GM12878 (cell line): ENCODE data around the gene ATP5ME. TPM values are rescaled to one million over a fixed set of nuclear protein-coding genes. Genes with fewer than 3 reads are reported as not detected.

Source experiments
- ATAC-seq: fragments of 200-7000 bp; cut with Tn5 transposase; 3 replicates; pipeline ENCODE4 v1.9.1; 2020; ENCODE audit warnings: mild to moderate bottlenecking, moderate library complexity
- BruUV-seq: library from RNA; stranded (reverse); fragments of 400-500 nt; replicated peaks from 2 replicates; lab custom pipeline; 2021; lab: Mats Ljungman, UMichigan
- CTCF ChIA-PET: fragments of 300-600 bp; sonication (Branson Sonifier 250); formaldehyde crosslinking; extraction: SDS; loops from one replicate; lab custom pipeline; 2021; ENCODE audit warnings: inconsistent platforms; lab: Yijun Ruan, JAX
- POLR2A ChIA-PET: fragments of 350-600 bp; formaldehyde crosslinking; extraction: SDS; loops from one replicate; lab custom pipeline; 2021; ENCODE audit warnings: inconsistent platforms; lab: Charles Lee
- RAD21 ChIA-PET: fragments of 300-600 bp; sonication (Branson Sonifier 250); formaldehyde crosslinking; loops from one replicate; lab custom pipeline; 2023; ENCODE audit warnings: antibody characterized with exemption; ENCODE audit not compliant: unreplicated experiment; lab: Charles Lee
- SMC1A ChIA-PET: fragments of 300-600 bp; sonication (Branson Sonifier 250); formaldehyde crosslinking; loops from one replicate; lab custom pipeline; 2023; ENCODE audit not compliant: unreplicated experiment, uncharacterized antibody; lab: Charles Lee
- DNase-seq: peaks from one replicate; pipeline ENCODE4 v3.0.0-alpha.2; 2011; ENCODE audit warnings: low read depth, low spot score
- FAIRE-seq: peaks from 3 replicates; lab custom pipeline; 2011; peaks lifted over from hg19 to GRCh38; lab: Jason Lieb, UNC
- H2AFZ ChIP-seq: 2 replicates; pipeline ENCODE4 v1.6.0; 2011; ENCODE audit warnings: low read depth, low read length, control low read depth; ENCODE audit not compliant: control insufficient read depth
- H3K27ac ChIP-seq: 2 replicates; pipeline ENCODE4 v1.5.1; 2011; ENCODE audit warnings: control low read depth; ENCODE audit not compliant: control insufficient read depth, insufficient read depth
- H3K27me3 ChIP-seq, 2 experiments: replicated peaks in 1 of 2; 2 replicates each; pipeline versions ENCODE4 v1.6.0 to v1.6.1; 2011; ENCODE audit warnings: low read length in 1 of 2; ENCODE audit not compliant: control insufficient read depth in 2 of 2, insufficient read depth in 2 of 2
- H3K36me3 ChIP-seq, 2 experiments: 2 replicates each; pipeline ENCODE4 v1.5.1; 2011; ENCODE audit warnings: low read length in 1 of 2; ENCODE audit not compliant: control insufficient read depth in 2 of 2, insufficient read depth in 2 of 2
- H3K4me1 ChIP-seq: 2 replicates; pipeline ENCODE4 v1.6.1; 2011; ENCODE audit warnings: mild to moderate bottlenecking, low read length, moderate library complexity, mixed read lengths; ENCODE audit not compliant: control insufficient read depth, insufficient read depth
- H3K4me2 ChIP-seq: 2 replicates; pipeline ENCODE4 v1.6.0; 2011; ENCODE audit warnings: control low read depth; ENCODE audit not compliant: control insufficient read depth, insufficient read depth
- H3K4me3 ChIP-seq: fragments of 200-600 bp; sonication (generic); 2 replicates; pipeline ENCODE4 v1.5.1; 2016
- H3K79me2 ChIP-seq: 2 replicates; pipeline ENCODE4 v1.6.0; 2011; ENCODE audit warnings: low read length; ENCODE audit not compliant: control insufficient read depth, insufficient read depth
- H3K9ac ChIP-seq: 2 replicates; pipeline ENCODE4 v1.8.0; 2011; ENCODE audit warnings: low read length, control low read depth, mixed read lengths; ENCODE audit not compliant: control insufficient read depth, insufficient read depth
- H3K9me3 ChIP-seq: replicated peaks from 3 replicates; pipeline ENCODE4 v1.5.1; 2011; ENCODE audit warnings: mild to moderate bottlenecking, low read length; ENCODE audit not compliant: control insufficient read depth, insufficient read depth
- H4K20me1 ChIP-seq: 2 replicates; pipeline ENCODE4 v1.6.0; 2011; ENCODE audit not compliant: control insufficient read depth, insufficient read depth
- BRCA1 ChIP-seq: IDR thresholded peaks from 2 replicates; pipeline ENCODE4 v1.6.1; 2011; ENCODE audit warnings: low read depth, low read length, improper control_type of control experiment
- CHD1 ChIP-seq: IDR thresholded peaks from 2 replicates; pipeline ENCODE4 v1.6.1; 2012; ENCODE audit warnings: low read depth, low read length, improper control_type of control experiment
- ETV6 ChIP-seq, 2 experiments: fragments of 450-650 bp in 1 of 2; IDR thresholded peaks in 1 of 2; conservative IDR thresholded peaks in 1 of 2; 2 replicates each; pipeline ENCODE4 v1.6.1; 2014; ENCODE audit warnings: antibody characterized with exemption in 1 of 2, borderline replicate concordance in 1 of 2, low read depth in 1 of 2, mild to moderate bottlenecking in 1 of 2, moderate library complexity in 1 of 2
- HDAC6 ChIP-seq: fragments of 200-600 bp; sonication (generic); IDR thresholded peaks from one replicate; pipeline ENCODE4 v1.8.0; 2017; ENCODE audit warnings: antibody characterized with exemption; ENCODE audit not compliant: unreplicated experiment
- KDM1A ChIP-seq: fragments of 200-600 bp; sonication (generic); IDR thresholded peaks from 2 replicates; pipeline ENCODE4 v1.6.1; 2016; ENCODE audit warnings: borderline replicate concordance
- MEF2A ChIP-seq: IDR thresholded peaks from 2 replicates; pipeline ENCODE4 v1.6.1; 2011; ENCODE audit warnings: low read depth, mild to moderate bottlenecking, low read length, moderate library complexity; ENCODE audit not compliant: insufficient read depth
- MYB ChIP-seq: fragments of 150-350 bp; IDR thresholded peaks from 2 replicates; pipeline ENCODE4 v1.6.1; 2014; ENCODE audit warnings: mild to moderate bottlenecking, low read depth, low read length, borderline replicate concordance
- NR2F1 ChIP-seq: fragments of 450-650 bp; conservative IDR thresholded peaks from 2 replicates; pipeline ENCODE4 v1.6.1; 2017; ENCODE audit warnings: mild to moderate bottlenecking
- POLR2AphosphoS5 ChIP-seq: IDR thresholded peaks from 2 replicates; pipeline ENCODE4 v1.6.1; 2011; ENCODE audit warnings: mild to moderate bottlenecking, low read length, inconsistent platforms
- PRDM15 ChIP-seq: fragments of 450-650 bp; formaldehyde crosslinking; IDR thresholded peaks from 2 replicates; pipeline ENCODE4 v1.4.0; 2020; ENCODE audit warnings: mild to moderate bottlenecking, moderate library complexity
- RELA ChIP-seq: fragments of 450-650 bp; IDR thresholded peaks from 2 replicates; pipeline ENCODE4 v1.8.0; 2014; ENCODE audit warnings: borderline replicate concordance; ENCODE audit not compliant: partially characterized antibody
- RFX5 ChIP-seq: IDR thresholded peaks from 2 replicates; pipeline ENCODE4 v1.6.1; 2011; ENCODE audit warnings: low read depth, low read length, improper control_type of control experiment
- SIN3A ChIP-seq: IDR thresholded peaks from 2 replicates; pipeline ENCODE4 v1.6.1; 2012; ENCODE audit warnings: low read depth, low read length, improper control_type of control experiment
- WRNIP1 ChIP-seq: IDR thresholded peaks from 2 replicates; pipeline ENCODE4 v1.6.1; 2011; ENCODE audit warnings: low read depth, low read length, improper control_type of control experiment, borderline replicate concordance
- ZNF217 ChIP-seq: fragments of 450-650 bp; IDR thresholded peaks from 2 replicates; pipeline ENCODE4 v1.6.1; 2017; ENCODE audit warnings: antibody characterized with exemption, mild to moderate bottlenecking
- WGBS: methylation state at CpG from one replicate; pipeline ENCODE4 v1.1.6; 2016; ENCODE audit warnings: low lambda C conversion rate; ENCODE audit not compliant: insufficient replicate concordance, insufficient coverage; ENCODE audit errors: missing lambda C conversion rate; 5-methylcytosine and 5-hydroxymethylcytosine counted together
- in situ Hi-C: fragments of 300-500 bp; cut with MboI; formaldehyde crosslinking; loops from 9 replicates; pipeline ENCODE4 v1.14.3; 2018; ENCODE audit warnings: mixed read lengths
- intact Hi-C: fragments of 100-400 bp; cut with micrococcal nuclease; formaldehyde crosslinking; loops from one replicate; pipeline ENCODE4 v1.14.2; 2022; ENCODE audit not compliant: unreplicated experiment
- polyA plus RNA-seq, 11 experiments: library from polyadenylated mRNA; depleted of rRNA in 4 of 11; unstranded in 6 of 11; stranded (reverse) in 5 of 11; fragments of >200 nt; fragmentation: Nextera tagmentation in 4 of 11; fragmentation: Illumina TruSeq in 1 of 11; extraction: Ambion mirVana in 4 of 11; extraction: Trizol in 1 of 11; gene quantifications; 1 replicate in 1 of 11; 2 replicates in 10 of 11; pipeline versions ENCODE4 v1.2.1 to v1.2.3, GENCODE V29; 2011 to 2016; ENCODE audit warnings: inconsistent platforms in 2 of 11, missing spikeins in 2 of 11, low read depth in 1 of 11
- total RNA-seq, 4 experiments: library from RNA; depleted of rRNA in 3 of 4; stranded (reverse); fragments of >200 nt in 3 of 4; fragmentation: Illumina TruSeq in 1 of 4; extraction: Trizol in 1 of 4; gene quantifications; 2 replicates each; pipeline versions ENCODE4 v1.2.1 to v1.2.3, GENCODE V29; 2013 to 2021
- TF ChIP-seq, protein P1 (sequence below): fragments of 450-650 bp; formaldehyde crosslinking; IDR thresholded peaks from 2 replicates; pipeline ENCODE4 v1.5.0; 2022; ENCODE audit warnings: mild to moderate bottlenecking, missing genetic modification characterization
- TF ChIP-seq, protein P2 (sequence below): fragments of 450-650 bp; IDR thresholded peaks from 2 replicates; pipeline ENCODE4 v1.6.1; 2016; ENCODE audit warnings: mild to moderate bottlenecking

The ATP5ME gene
- total and polyA plus RNA-seq, 10 of the 15 experiments (the other 5 are each of a cell fraction or from before 2014, with no cell fraction given), result 279 to 2,374 (median 509) TPM

- TF ChIP-seq POLR2AphosphoS5, result no peak
- TF ChIP-seq ETV6 (conservative IDR thresholded peaks at IDR 0.05 in 1 of 2, IDR thresholded peaks at IDR 0.05 in 1 of 2; ENCODE audit: borderline replicate concordance in 1 of 2, low read depth in 1 of 2), result no peak
- no peak for TF ChIP-seq ZNF217
- no peak for TF ChIP-seq KDM1A
- no peak for TF ChIP-seq RELA
- TF ChIP-seq BRCA1, result no peak
- no peak for TF ChIP-seq MEF2A
- TF ChIP-seq RFX5, result no peak
- TF ChIP-seq SIN3A, result no peak
- no peak for TF ChIP-seq PRDM15 (CRISPR knock-in tag)
- TF ChIP-seq NR2F1, result no peak
- TF ChIP-seq MYB, result no peak
- no peak for TF ChIP-seq WRNIP1
- no peak for TF ChIP-seq HDAC6
- TF ChIP-seq, protein P1, sequence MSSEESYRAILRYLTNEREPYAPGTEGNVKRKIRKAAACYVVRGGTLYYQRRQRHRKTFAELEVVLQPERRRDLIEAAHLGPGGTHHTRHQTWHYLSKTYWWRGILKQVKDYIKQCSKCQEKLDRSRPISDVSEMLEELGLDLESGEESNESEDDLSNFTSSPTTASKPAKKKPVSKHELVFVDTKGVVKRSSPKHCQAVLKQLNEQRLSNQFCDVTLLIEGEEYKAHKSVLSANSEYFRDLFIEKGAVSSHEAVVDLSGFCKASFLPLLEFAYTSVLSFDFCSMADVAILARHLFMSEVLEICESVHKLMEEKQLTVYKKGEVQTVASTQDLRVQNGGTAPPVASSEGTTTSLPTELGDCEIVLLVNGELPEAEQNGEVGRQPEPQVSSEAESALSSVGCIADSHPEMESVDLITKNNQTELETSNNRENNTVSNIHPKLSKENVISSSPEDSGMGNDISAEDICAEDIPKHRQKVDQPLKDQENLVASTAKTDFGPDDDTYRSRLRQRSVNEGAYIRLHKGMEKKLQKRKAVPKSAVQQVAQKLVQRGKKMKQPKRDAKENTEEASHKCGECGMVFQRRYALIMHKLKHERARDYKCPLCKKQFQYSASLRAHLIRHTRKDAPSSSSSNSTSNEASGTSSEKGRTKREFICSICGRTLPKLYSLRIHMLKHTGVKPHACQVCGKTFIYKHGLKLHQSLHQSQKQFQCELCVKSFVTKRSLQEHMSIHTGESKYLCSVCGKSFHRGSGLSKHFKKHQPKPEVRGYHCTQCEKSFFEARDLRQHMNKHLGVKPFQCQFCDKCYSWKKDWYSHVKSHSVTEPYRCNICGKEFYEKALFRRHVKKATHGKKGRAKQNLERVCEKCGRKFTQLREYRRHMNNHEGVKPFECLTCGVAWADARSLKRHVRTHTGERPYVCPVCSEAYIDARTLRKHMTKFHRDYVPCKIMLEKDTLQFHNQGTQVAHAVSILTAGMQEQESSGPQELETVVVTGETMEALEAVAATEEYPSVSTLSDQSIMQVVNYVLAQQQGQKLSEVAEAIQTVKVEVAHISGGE, result no peak
- TF ChIP-seq, protein P2, sequence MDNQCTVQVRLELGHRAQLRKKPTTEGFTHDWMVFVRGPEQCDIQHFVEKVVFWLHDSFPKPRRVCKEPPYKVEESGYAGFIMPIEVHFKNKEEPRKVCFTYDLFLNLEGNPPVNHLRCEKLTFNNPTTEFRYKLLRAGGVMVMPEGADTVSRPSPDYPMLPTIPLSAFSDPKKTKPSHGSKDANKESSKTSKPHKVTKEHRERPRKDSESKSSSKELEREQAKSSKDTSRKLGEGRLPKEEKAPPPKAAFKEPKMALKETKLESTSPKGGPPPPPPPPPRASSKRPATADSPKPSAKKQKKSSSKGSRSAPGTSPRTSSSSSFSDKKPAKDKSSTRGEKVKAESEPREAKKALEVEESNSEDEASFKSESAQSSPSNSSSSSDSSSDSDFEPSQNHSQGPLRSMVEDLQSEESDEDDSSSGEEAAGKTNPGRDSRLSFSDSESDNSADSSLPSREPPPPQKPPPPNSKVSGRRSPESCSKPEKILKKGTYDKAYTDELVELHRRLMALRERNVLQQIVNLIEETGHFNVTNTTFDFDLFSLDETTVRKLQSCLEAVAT, result no peak
- no peak for TF ChIP-seq CHD1
- H3K27me3 ChIP-seq, result no peaks in the 10 kb centered on the region
- in situ Hi-C loops, result no loop called here
- peaks cover 51% of the 10 kb centered on the region for H3K79me2 ChIP-seq
- ChIA-PET SMC1A (no interaction called here), CTCF (interaction anchor here (0.7 to 1.1 kb wide), 4 partner anchors 13 to 107 kb away, joined by 3 to 4 read pairs (median 3); no protein-coding TSS in a partner anchor), POLR2A (interaction anchor here (0.5 kb wide), 1 partner anchor 19 kb away, joined by 4 read pairs; no protein-coding TSS in a partner anchor), RAD21 (no interaction called here)
- intact Hi-C loops, result no loop called here
- H3K4me3 ChIP-seq, result no peak overlapping the region
- FAIRE-seq (no peak), ATAC-seq (no peak), DNase-seq (no peak)
- H3K9me3 ChIP-seq, result no peaks in the 10 kb centered on the region
- H4K20me1 ChIP-seq, result no peaks in the 10 kb centered on the region
- no peaks in the 10 kb centered on the region; the same call in 1 of the 2 replicates for H3K4me1 ChIP-seq
- H2AFZ ChIP-seq, result no peak overlapping the region
- WGBS, result 93% methylated on average over 9 of the region's 9 CpGs
- no peak overlapping the region for H3K27ac ChIP-seq
- H3K9ac ChIP-seq, result no peak overlapping the region
- no TSS peak for BruUV-seq
- peaks cover 2 to 3% of the 10 kb centered on the region in 2 experiments; a peak in 3 of 4 replicates for H3K36me3 ChIP-seq
- H3K4me2 ChIP-seq, result no peak overlapping the region
Measured at GRCh38 chr4:710116-710515, 36.0 kb upstream of the ATP5ME start.
